Ramos (cell line): ENCODE results near the gene ESPNL.

Experiments
- in situ Hi-C: fragments of 300-500 bp; cut with MboI; formaldehyde crosslinking; loops from one replicate; pipeline ENCODE4 v1.14.3; 2022; ENCODE audit warnings: low sequenced_read_pairs; ENCODE audit not compliant: unreplicated experiment

ESPNL gene

DNA sequence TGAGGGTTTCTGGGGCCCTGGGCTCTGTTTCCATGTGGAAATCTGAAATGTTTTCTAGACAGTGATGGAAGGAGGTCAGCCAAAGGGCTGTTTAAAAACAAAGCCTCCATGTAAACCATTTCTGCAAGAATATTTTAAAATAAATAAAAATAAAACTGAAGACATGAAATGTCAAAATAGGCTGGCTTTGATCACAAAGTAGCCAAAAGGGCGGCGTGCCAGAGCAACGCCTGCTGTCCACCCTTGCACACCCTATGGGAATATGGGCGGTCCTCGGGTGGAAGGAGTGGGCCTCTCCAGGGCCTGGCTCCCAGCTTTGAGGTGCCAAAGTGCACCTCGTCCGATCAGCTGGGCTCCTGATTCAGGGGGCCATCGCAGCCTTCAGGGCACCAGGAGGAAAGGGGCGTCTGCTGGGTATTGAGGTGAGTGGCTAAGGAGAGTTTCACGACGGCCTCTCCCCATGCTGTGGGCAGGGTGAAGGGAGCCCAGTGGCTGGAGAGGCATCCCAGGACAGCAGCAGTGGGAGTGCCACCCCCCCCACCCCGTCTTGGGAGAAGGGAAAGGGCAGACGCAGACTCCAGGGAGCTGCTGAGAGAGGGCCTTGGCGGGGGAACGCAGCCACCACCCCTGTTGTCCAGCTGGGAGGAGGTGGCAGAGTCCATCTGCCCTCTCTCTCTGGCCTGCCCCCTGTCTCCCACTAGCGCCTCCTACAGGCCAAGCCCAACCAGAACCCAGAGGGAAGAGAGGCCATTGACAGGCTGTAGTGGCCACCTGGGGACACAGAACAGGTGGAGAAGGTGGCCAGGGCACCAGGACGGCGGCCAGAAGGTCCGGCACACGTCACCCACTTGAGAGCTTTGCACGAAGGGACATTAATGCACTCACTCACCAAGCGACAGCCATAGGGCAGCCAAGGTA is 52.9 kb downstream of the ESPNL start:
- in situ Hi-C loops = no loop called here

DNA sequence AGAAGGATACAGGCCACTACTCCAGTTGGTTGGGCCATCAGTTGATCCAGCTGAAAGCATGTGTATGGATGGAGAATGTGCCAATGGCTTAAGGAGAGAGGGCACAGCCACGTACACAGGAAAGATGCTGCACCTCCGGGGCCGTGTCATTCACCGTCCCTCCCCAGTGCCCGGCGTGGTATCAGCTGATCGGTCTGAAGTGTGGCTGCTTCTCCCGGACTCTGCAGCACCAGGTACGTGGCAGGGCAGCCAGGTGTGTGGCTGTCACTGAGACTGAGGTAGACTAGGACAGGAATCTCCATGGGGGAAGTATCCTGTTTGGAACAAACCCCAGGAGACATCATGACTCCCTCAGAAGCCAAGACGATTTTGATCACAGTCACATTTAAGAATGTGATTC is 54.4 kb downstream of the ESPNL start:
- in situ Hi-C loops = no loop called here

DNA sequence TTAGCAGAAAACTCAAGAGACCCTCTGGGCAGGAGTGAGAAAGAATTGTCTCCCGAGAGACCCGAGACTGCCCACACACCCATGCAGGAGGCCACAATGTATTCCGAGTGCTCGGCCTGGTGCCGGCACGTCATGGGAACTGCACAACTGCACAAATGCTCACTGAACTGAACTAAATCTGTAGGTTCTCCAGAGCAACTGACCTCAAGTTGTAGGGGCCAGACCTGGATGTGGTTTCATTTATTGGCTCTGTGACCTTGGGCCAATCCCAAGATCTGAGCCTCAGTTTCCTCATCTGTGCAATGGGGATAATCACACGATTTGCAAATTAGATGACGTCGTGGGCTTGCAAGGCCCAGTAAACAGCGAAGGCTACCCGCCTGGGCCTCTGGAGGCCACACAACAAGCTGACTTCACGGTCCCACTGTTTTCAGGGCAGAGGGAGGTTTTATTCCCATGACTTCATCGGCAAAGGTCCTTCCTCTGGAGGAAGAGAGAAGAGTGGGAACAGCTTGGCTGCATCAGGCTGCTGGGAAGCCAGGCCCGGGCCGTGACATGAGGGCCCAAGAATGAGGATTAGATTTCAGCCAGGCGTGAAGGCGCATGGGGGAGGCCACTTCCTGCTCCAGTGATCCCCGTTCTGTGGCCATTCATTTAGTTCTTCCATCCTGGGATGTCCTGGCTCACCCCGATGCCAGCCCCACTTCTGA is 55.1 kb downstream of the ESPNL start:
- in situ Hi-C loops = no loop called here

DNA sequence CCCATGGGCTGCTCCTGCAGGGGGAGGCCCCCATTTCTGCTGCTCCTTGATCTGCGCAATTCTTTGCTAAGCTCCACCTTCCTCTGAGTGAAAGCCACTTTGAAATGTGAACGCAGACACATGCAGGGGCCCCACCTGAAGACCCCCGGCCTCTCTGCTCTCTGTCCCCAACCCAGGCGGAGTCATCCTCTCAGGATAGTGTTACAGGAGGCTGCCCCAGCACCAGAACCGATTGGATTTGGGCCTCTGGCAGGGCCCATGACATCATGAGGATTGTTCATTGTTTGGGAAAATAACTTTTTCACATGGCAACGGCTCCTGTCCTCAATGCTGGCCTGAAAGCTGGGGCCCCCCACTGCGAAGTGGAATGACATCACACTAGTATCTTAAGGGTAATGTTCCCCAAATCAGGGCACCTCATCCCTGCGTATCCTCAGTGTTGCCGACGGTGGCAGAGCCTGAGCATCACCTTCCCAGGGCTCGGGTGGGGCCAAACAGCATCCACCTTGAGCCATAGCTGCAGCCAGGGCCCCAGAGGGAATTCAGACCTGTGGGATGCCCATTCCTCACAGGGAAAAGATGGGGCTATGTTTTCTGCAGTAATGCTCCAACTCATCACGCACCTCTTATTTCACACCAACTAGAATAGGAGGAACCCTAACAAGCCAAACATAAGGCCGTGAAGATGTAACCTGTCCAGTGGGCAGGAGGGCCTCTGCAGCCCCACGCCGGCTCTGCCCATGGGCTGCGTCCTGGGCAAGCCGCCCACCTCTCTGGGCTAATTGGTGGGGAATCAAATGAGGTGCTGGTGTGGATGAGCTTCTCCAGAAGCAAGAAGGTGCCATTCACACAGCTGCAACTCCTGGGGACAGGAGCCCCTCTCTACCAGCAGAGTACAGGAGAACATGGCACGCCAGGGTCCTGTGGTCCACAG is 55.9 kb downstream of the ESPNL start:
- in situ Hi-C loops = no loop called here

- in situ Hi-C loops = no loop called here
Observed at GRCh38 chr2:238157506-238158017, 57.4 kb downstream of the ESPNL start.

DNA sequence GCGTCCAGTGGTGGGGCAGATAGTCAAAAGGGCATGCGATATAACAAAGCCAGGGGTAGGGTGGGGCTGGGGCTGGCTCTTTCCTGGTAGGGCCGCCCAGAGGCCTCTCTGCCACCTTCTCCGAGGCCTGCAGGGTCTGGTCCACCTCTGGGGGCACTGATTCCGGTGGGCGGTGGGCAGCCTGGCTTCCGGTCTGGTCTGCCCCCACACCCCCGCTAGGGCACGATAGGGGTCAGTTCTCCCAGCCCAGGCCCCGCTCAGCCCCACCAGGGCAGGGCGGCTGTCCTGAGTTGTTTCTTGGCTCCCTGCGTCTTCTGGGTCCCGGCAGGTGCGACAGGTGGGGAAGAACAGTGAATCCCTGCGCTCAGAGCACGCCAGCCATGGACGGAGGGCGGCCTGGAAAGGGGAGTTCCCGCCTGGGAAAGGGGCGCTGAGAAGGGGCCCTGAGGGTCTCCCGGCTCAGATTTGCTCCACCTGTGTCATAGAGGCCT is 57.9 kb downstream of the ESPNL start:
- in situ Hi-C loops = no loop called here

- in situ Hi-C loops = no loop called here
Observed at GRCh38 chr2:238158509-238159070, 58.5 kb downstream of the ESPNL start, which contains the start of gene ERFE. TSS of gene ERFE (plus strand) at chr2:238158970. CDS start at chr2:238159008, 38 bp downstream.

GRCh38 chr2:238159071-238159539 is 59.0 kb downstream of the ESPNL start:
- in situ Hi-C loops = no loop called here

DNA sequence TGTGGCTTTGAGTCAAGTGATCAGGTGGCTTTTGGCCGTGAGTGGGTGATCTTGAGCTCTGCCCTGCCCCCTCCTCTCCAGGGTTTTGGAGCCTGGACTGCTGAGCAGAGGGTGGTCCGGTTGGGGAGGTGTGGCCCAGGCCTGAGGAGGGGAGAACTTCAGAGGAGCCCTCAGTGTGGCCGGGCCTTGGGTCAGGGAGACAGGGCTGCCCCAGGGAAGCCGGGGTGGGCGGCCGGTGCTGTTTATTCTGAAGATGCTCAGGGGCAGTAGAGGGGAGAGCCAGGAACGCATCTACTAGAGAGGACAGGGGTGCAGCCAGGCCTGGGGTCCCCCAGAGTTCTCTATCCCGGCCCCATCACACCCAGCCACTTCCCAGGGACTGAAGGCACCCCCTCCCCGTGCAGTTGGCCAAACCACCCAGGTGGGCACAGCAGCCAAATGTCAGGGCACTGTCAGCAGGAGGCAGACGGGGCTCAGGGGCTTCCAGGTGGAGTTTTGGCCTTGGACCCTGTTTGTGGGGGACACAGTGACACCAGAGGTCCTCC is 59.6 kb downstream of the ESPNL start:
- in situ Hi-C loops = no loop called here

DNA sequence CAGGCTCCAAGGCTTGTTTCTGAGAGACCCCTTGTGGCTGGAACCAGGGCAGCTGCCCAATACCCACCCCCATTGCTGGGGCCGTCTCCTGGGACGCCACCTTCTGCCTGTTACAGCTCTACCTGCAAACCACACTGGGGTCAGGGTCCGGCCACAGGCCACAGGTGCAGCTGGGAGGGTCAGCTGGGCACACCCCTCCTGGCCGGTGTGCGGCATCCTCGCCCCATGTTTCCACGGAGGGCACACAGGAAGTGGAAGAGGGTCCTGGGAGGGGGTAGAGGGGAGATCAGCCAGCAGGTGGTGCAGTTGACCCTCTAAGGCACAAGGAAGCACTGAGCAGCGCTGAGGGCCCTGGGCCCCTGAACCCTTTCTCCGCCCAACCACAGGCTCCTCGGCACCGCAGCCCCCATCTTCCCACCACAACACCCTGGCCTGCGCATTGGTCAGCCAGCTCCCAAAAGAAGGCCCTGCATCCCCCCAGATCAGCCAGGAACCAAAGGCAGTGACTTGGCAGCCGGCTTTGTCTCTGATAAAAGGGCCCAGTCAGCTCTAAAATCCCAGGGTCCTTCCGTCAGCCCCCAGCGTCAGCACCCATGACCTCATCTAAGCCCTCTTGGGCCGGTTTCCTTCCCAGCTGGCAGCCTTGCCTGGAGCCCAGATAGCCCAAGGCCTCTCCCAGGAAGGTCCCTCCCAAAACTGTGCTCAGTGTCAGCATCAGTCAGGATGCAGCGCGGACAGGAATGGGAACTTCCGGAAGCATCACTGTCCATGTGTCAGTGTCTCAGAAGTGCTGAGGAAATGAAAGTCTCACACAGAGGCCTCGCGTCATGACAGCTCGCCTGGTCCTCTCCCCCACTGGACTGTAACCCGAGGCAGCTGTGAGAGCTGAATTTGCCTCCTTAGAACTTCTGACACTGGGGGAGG is 60.3 kb downstream of the ESPNL start:
- in situ Hi-C loops = no loop called here

- in situ Hi-C loops = no loop called here
Observed at GRCh38 chr2:238161291-238162051, 61.3 kb downstream of the ESPNL start.

GRCh38 chr2:238162251-238162845 is 62.2 kb downstream of the ESPNL start:
- in situ Hi-C loops = no loop called here

DNA sequence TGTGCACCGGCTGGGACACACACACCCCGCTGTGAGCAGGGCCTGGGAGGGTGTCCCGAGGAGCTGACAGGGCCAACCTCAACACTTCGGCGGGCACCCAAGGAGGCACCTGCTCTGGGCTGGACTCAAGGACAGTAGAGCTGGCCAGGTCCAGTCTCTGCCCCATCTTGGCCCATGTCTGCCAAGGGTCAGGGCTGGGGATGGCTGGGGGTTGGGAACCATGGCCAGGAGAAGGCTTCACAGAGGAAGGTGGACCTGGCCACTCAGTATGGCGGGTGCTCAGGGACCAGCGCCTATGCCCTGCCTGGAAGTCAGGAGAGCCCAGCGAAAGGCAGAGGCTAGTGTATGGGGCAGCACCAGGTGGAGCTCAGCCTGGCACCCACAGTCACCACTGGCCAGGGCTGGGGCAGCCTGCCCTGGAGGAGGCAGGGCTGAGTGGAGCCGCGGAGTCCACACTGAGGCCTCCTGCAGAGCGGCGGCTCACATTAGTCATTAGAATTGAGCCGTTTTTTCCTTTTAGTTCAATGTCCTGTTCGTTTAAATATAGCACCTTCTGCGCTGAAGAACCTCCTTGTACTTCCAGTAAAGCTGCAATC is 62.8 kb downstream of the ESPNL start:
- in situ Hi-C loops = no loop called here

DNA sequence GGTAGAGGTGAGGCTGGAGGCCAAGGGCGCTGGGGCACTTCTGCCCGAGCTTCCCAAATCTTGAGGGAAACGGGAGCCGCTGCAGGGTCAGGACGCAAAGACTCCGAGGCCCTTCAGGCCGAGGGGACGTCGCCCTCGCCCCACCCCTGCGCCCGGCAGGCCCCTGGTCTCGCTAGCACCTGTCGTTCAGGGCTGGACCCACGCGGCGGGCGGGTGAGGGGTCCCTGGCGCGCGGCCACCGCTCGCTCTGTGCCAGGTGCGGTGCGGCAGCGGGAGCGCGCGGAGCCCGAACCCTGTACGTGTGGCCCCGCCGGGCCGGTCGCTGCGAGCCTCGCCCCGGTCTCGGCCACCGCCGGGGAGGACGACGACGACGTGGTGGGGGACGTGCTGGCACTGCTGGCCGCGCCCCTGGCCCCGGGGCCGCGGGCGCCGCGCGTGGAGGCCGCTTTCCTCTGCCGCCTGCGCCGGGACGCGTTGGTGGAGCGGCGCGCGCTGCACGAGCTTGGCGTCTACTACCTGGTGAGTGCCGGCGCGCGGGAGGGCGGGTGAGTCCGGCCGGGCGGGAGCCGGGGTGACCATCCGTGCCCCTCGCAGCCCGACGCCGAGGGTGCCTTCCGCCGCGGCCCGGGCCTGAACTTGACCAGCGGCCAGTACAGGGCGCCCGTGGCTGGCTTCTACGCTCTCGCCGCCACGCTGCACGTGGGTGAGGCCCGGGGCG is 63.5 kb downstream of the ESPNL start:
- in situ Hi-C loops = no loop called here

DNA sequence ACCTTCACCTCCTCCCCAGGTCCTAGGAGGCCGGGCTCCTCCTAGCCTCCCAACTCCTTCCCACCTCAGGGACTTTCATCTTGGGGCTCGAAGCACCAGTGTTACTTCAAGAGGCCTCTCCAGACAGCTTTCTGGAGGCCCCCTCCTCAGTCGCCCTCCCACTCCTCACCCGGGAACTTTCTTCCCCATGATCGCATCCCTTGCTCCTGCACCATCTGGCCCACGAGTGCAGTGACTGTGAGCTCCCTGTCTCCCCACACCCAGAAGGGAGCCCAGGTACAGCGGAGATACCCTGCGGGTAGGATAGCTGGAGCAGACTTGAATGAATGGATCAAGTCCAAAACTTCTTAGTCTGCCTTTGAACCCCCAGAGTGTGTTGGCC is 64.8 kb downstream of the ESPNL start:
- in situ Hi-C loops = loop anchor here (5.0 kb wide), 1 partner anchor 87 kb away; no protein-coding TSS in a partner anchor
